ENCODE results near the gene CRLF3.

- TF ChIP-seq AFF4 (CRISPR knock-in tag; IDR thresholded peaks at IDR 0.05; ENCODE audit: borderline replicate concordance) (no peak), CREM (CRISPR knock-in tag; IDR thresholded peaks at IDR 0.05) (no peak), CREB1 (CRISPR knock-in tag; IDR thresholded peaks at IDR 0.05) (no peak), CBFB (CRISPR knock-in tag; IDR thresholded peaks at IDR 0.05; ENCODE audit: low read depth) (no peak), ZNF263 (CRISPR knock-in tag; IDR thresholded peaks at IDR 0.05; ENCODE audit: low read depth) (no peak), PRRX2 (CRISPR knock-in tag; IDR thresholded peaks at IDR 0.05) (no peak), NR2C2 (CRISPR knock-in tag; IDR thresholded peaks at IDR 0.05) (no peak)
- TF ChIP-seq, protein P1, sequence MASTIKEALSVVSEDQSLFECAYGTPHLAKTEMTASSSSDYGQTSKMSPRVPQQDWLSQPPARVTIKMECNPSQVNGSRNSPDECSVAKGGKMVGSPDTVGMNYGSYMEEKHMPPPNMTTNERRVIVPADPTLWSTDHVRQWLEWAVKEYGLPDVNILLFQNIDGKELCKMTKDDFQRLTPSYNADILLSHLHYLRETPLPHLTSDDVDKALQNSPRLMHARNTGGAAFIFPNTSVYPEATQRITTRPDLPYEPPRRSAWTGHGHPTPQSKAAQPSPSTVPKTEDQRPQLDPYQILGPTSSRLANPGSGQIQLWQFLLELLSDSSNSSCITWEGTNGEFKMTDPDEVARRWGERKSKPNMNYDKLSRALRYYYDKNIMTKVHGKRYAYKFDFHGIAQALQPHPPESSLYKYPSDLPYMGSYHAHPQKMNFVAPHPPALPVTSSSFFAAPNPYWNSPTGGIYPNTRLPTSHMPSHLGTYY (CRISPR knock-in tag; IDR thresholded peaks at IDR 0.05) = no peak
- TF ChIP-seq, protein P2, sequence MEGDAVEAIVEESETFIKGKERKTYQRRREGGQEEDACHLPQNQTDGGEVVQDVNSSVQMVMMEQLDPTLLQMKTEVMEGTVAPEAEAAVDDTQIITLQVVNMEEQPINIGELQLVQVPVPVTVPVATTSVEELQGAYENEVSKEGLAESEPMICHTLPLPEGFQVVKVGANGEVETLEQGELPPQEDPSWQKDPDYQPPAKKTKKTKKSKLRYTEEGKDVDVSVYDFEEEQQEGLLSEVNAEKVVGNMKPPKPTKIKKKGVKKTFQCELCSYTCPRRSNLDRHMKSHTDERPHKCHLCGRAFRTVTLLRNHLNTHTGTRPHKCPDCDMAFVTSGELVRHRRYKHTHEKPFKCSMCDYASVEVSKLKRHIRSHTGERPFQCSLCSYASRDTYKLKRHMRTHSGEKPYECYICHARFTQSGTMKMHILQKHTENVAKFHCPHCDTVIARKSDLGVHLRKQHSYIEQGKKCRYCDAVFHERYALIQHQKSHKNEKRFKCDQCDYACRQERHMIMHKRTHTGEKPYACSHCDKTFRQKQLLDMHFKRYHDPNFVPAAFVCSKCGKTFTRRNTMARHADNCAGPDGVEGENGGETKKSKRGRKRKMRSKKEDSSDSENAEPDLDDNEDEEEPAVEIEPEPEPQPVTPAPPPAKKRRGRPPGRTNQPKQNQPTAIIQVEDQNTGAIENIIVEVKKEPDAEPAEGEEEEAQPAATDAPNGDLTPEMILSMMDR (IDR thresholded peaks at IDR 0.05) = no peak
- TF ChIP-seq, protein P3, sequence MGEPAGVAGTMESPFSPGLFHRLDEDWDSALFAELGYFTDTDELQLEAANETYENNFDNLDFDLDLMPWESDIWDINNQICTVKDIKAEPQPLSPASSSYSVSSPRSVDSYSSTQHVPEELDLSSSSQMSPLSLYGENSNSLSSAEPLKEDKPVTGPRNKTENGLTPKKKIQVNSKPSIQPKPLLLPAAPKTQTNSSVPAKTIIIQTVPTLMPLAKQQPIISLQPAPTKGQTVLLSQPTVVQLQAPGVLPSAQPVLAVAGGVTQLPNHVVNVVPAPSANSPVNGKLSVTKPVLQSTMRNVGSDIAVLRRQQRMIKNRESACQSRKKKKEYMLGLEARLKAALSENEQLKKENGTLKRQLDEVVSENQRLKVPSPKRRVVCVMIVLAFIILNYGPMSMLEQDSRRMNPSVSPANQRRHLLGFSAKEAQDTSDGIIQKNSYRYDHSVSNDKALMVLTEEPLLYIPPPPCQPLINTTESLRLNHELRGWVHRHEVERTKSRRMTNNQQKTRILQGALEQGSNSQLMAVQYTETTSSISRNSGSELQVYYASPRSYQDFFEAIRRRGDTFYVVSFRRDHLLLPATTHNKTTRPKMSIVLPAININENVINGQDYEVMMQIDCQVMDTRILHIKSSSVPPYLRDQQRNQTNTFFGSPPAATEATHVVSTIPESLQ (CRISPR knock-in tag; IDR thresholded peaks at IDR 0.05) = no peak
Observed at GRCh38 chr17:30809867-30810266, 14.6 kb downstream of the CRLF3 start.

Measured in WTC11 (cell line).